Smooth muscle cell (in vitro differentiated cells): ENCODE measurements around the gene DYNC2H1. TPM values are rescaled to one million over a fixed set of nuclear protein-coding genes. Genes with fewer than 3 reads are reported as not detected.

Experiments
- DNase-seq: peaks from one replicate; lab custom pipeline; 2025; ENCODE audit not compliant: unreplicated experiment; lab: John Stamatoyannopoulos, UW
- H2AFZ ChIP-seq: fragments of 200-600 bp; sonication (generic); 2 replicates; pipeline ENCODE4 v1.6.0; 2016; ENCODE audit warnings: antibody characterized with exemption, low read depth, mild to moderate bottlenecking
- H3F3A ChIP-seq: fragments of 200-600 bp; sonication (generic); 2 replicates; pipeline ENCODE4 v1.6.0; 2017; ENCODE audit warnings: antibody characterized with exemption, low read depth
- H3K27ac ChIP-seq: fragments of 200-600 bp; sonication (generic); 2 replicates; pipeline ENCODE4 v1.5.1; 2016; ENCODE audit warnings: low read depth, mild to moderate bottlenecking
- H3K27me3 ChIP-seq: fragments of 200-600 bp; sonication (generic); 2 replicates; pipeline ENCODE4 v1.6.1; 2016; ENCODE audit warnings: low read depth, mild to moderate bottlenecking
- H3K36me3 ChIP-seq: fragments of 200-600 bp; sonication (generic); 2 replicates; pipeline ENCODE4 v1.5.1; 2016; ENCODE audit warnings: low read depth
- H3K4me1 ChIP-seq: fragments of 200-600 bp; sonication (generic); 2 replicates; pipeline ENCODE4 v1.5.1; 2016; ENCODE audit warnings: low read depth
- H3K4me2 ChIP-seq: fragments of 200-600 bp; sonication (generic); 2 replicates; pipeline ENCODE4 v1.6.0; 2016; ENCODE audit warnings: mild to moderate bottlenecking
- H3K4me3 ChIP-seq: fragments of 200-600 bp; sonication (generic); 2 replicates; pipeline ENCODE4 v1.5.1; 2016; ENCODE audit warnings: mild to moderate bottlenecking
- H3K79me2 ChIP-seq: fragments of 200-600 bp; sonication (generic); 2 replicates; pipeline ENCODE4 v1.6.0; 2016; ENCODE audit warnings: low read depth, mild to moderate bottlenecking
- H3K9ac ChIP-seq: fragments of 200-600 bp; sonication (generic); 2 replicates; pipeline ENCODE4 v1.6.0; 2016; ENCODE audit warnings: low read depth
- H3K9me3 ChIP-seq: fragments of 200-600 bp; sonication (generic); replicated peaks from 2 replicates; pipeline ENCODE4 v1.5.1; 2016; ENCODE audit warnings: low read depth
- H4K20me1 ChIP-seq: fragments of 200-600 bp; sonication (generic); 2 replicates; pipeline ENCODE4 v1.6.0; 2016; ENCODE audit warnings: low read depth
- CTCF ChIP-seq: fragments of 200-600 bp; sonication (generic); IDR thresholded peaks from 2 replicates; pipeline ENCODE4 v1.5.1; 2017; ENCODE audit warnings: borderline replicate concordance, mild to moderate bottlenecking, antibody characterized with exemption; ENCODE audit not compliant: insufficient read depth, poor library complexity, severe bottlenecking
- WGBS: methylation state at CpG from one replicate; pipeline ENCODE4 v1.1.7; 2016; ENCODE audit warnings: low lambda C conversion rate; 5-methylcytosine and 5-hydroxymethylcytosine counted together
- polyA plus RNA-seq: library from polyadenylated mRNA; unstranded; fragments of >200 nt; fragmentation: Nextera tagmentation; extraction: Ambion mirVana; gene quantifications from 2 replicates; pipeline ENCODE4 v1.2.1, GENCODE V29; 2016
- total RNA-seq: library from RNA; depleted of rRNA; stranded (reverse); fragments of >200 nt; gene quantifications from 2 replicates; pipeline ENCODE4 v1.2.3, GENCODE V29; 2014

Gene DYNC2H1
- total and polyA plus RNA-seq, 2 experiments from 2014 or later: 2.3 to 10.8 TPM

GRCh38 chr11:103465555-103466140 is 356.4 kb downstream of the DYNC2H1 start:
- H3K36me3 ChIP-seq: no peaks in the 10 kb centered on the region
- TF ChIP-seq CTCF: no peak
- no peak overlapping the region for H3K9ac ChIP-seq
- no peak overlapping the region for H2AFZ ChIP-seq
- no peak for DNase-seq
- H4K20me1 ChIP-seq: no peaks in the 10 kb centered on the region
- no peaks in the 10 kb centered on the region for H3K9me3 ChIP-seq
- H3K4me3 ChIP-seq: no peak overlapping the region
- H3K27me3 ChIP-seq: no peaks in the 10 kb centered on the region
- H3K27ac ChIP-seq: no peak overlapping the region
- H3K79me2 ChIP-seq: no peaks in the 10 kb centered on the region
- no peaks in the 10 kb centered on the region for H3F3A ChIP-seq
- no peaks in the 10 kb centered on the region for H3K4me1 ChIP-seq
- whole genome bisulfite sequencing: 94% methylated on average over 3 of the region's 3 CpGs
- H3K4me2 ChIP-seq: no peak overlapping the region

- 96% methylated on average over 4 of the region's 4 CpGs for WGBS
- DNase-seq: no peak
- no peaks in the 10 kb centered on the region for H4K20me1 ChIP-seq
- H3K36me3 ChIP-seq: no peaks in the 10 kb centered on the region
- H2AFZ ChIP-seq: no peak overlapping the region
- no peak overlapping the region for H3K4me3 ChIP-seq
- H3K27me3 ChIP-seq: no peaks in the 10 kb centered on the region
- no peaks in the 10 kb centered on the region for H3F3A ChIP-seq
- no peaks in the 10 kb centered on the region for H3K4me1 ChIP-seq
- no peak overlapping the region for H3K27ac ChIP-seq
- H3K79me2 ChIP-seq: no peaks in the 10 kb centered on the region
- H3K9ac ChIP-seq: no peak overlapping the region
- H3K4me2 ChIP-seq: no peak overlapping the region
- no peak for TF ChIP-seq CTCF
- no peaks in the 10 kb centered on the region for H3K9me3 ChIP-seq
Observed at GRCh38 chr11:103471546-103471945, 362.3 kb downstream of the DYNC2H1 start.

- Histone ChIP-seq H3K4me1 (no peaks in the 10 kb centered on the region), H3K27me3 (no peaks in the 10 kb centered on the region), H3K4me3 (no peak overlapping the region), H3K36me3 (no peaks in the 10 kb centered on the region), H3K79me2 (no peaks in the 10 kb centered on the region), H3K27ac (no peak overlapping the region), H3K9ac (no peak overlapping the region), H3K9me3 (no peaks in the 10 kb centered on the region), H3F3A (no peaks in the 10 kb centered on the region), H4K20me1 (no peaks in the 10 kb centered on the region), H2AFZ (no peak overlapping the region), H3K4me2 (no peak overlapping the region)
- WGBS: 89% methylated on average over 2 of the region's 2 CpGs
- TF ChIP-seq CTCF: no peak
- no peak for DNase-seq
Observed at GRCh38 chr11:103476874-103477273, 367.6 kb downstream of the DYNC2H1 start.

GRCh38 chr11:103480421-103480820 is 371.2 kb downstream of the DYNC2H1 start:
- Histone ChIP-seq H3K36me3 (no peaks in the 10 kb centered on the region), H3K4me2 (no peak overlapping the region), H3K79me2 (no peaks in the 10 kb centered on the region), H3K27ac (no peak overlapping the region), H3K27me3 (no peaks in the 10 kb centered on the region), H3K9ac (no peak overlapping the region), H3K4me3 (no peak overlapping the region), H3K4me1 (no peaks in the 10 kb centered on the region), H3K9me3 (no peaks in the 10 kb centered on the region), H2AFZ (no peak overlapping the region), H3F3A (no peaks in the 10 kb centered on the region), H4K20me1 (no peaks in the 10 kb centered on the region)
- DNase-seq: no peak
- 72% methylated on average over 4 of the region's 4 CpGs for WGBS
- TF ChIP-seq CTCF: no peak
